K562 (cell line): ENCODE data around the gene REEP6. TPM values are rescaled to one million over a fixed set of nuclear protein-coding genes. Genes with fewer than 3 reads are reported as not detected.

Experiments used
- ATAC-seq: fragments of 200-7000 bp; cut with Tn5 transposase; 3 replicates; pipeline ENCODE4 v1.9.1; 2020; ENCODE audit warnings: moderate library complexity
- BruUV-seq: library from RNA; stranded (reverse); fragments of 400-500 nt; replicated peaks from 2 replicates; lab custom pipeline; 2021; lab: Mats Ljungman, UMichigan
- CTCF ChIA-PET: fragments of 300-600 bp; formaldehyde crosslinking; extraction: SDS; loops from one replicate; lab custom pipeline; 2021; ENCODE audit warnings: low intra/inter-chr PET ratio; lab: Yijun Ruan, JAX
- POLR2A ChIA-PET: fragments of 300-600, 350-650 bp; sonication (Branson Sonifier 250); formaldehyde crosslinking; extraction: SDS; loops from one replicate; lab custom pipeline; 2021; ENCODE audit warnings: antibody characterized with exemption, inconsistent platforms; lab: Yijun Ruan, JAX
- DNase-seq, 4 experiments: peaks; one replicate each; pipeline versions ENCODE4 v3.0.0 to v3.0.0-alpha.2; 2011 to 2018; ENCODE audit warnings: low spot score in 3 of 4, mixed read lengths in 3 of 4; ENCODE audit errors: extremely low read depth in 1 of 4
- FAIRE-seq: peaks from 2 replicates; lab custom pipeline; 2011; peaks lifted over from hg19 to GRCh38; lab: Jason Lieb, UNC
- H2AFZ ChIP-seq: 2 replicates; pipeline ENCODE4 v1.6.0; 2011; ENCODE audit warnings: low read depth, low read length, control low read depth, inconsistent platforms
- H3K27ac ChIP-seq: fragments of 200-600 bp; 3 replicates; pipeline ENCODE4 v1.8.0; 2011; ENCODE audit warnings: low read depth, mild to moderate bottlenecking, control low read depth, inconsistent platforms, low read length, moderate library complexity, mixed read lengths; ENCODE audit errors: extremely low read depth
- H3K27me3 ChIP-seq, 2 experiments: fragments of 300-600 bp in 1 of 2; 2 replicates in 1 of 2; 3 replicates in 1 of 2; pipeline versions ENCODE4 v1.6.0 to v1.8.0; 2011; ENCODE audit warnings: inconsistent platforms in 2 of 2, low read length in 2 of 2, mild to moderate bottlenecking in 1 of 2, mixed read lengths in 1 of 2, moderate library complexity in 1 of 2; ENCODE audit not compliant: control insufficient read depth in 2 of 2, insufficient read depth in 2 of 2
- H3K36me3 ChIP-seq: fragments of 300-600 bp; 3 replicates; pipeline ENCODE4 v1.8.0; 2011; ENCODE audit warnings: mild to moderate bottlenecking, low read length, inconsistent platforms; ENCODE audit not compliant: control insufficient read depth, insufficient read depth
- H3K4me1 ChIP-seq, 2 experiments: fragments of 200-600 bp in 1 of 2; replicated peaks in 1 of 2; 2 replicates in 1 of 2; 3 replicates in 1 of 2; pipeline versions ENCODE4 v1.5.1 to v1.8.0; 2011; ENCODE audit warnings: inconsistent platforms in 2 of 2, low read length in 2 of 2, mild to moderate bottlenecking in 1 of 2, mixed read lengths in 1 of 2, moderate library complexity in 1 of 2; ENCODE audit not compliant: control insufficient read depth in 2 of 2, insufficient read depth in 2 of 2
- H3K4me2 ChIP-seq: 2 replicates; pipeline ENCODE4 v1.6.1; 2011; ENCODE audit warnings: low read length, control low read depth, inconsistent platforms, mixed read lengths; ENCODE audit not compliant: insufficient read depth
- H3K4me3 ChIP-seq: fragments of 200-600 bp; sonication (generic), shearing (Covaris generic); 2 replicates; pipeline ENCODE4 v1.5.1; 2016; ENCODE audit warnings: control low read depth, inconsistent platforms
- H3K79me2 ChIP-seq: fragments of 200-600 bp; 3 replicates; pipeline ENCODE4 v1.8.0; 2011; ENCODE audit warnings: low read length, inconsistent platforms; ENCODE audit not compliant: control insufficient read depth, insufficient read depth
- H3K9ac ChIP-seq, 2 experiments: 2 replicates each; pipeline versions ENCODE4 v1.6.0 to v1.6.1; 2011; ENCODE audit warnings: low read depth in 2 of 2, low read length in 2 of 2, control low read depth in 1 of 2, inconsistent platforms in 1 of 2, mild to moderate bottlenecking in 1 of 2, mixed read lengths in 1 of 2; ENCODE audit not compliant: insufficient read depth in 1 of 2
- H3K9me1 ChIP-seq: one replicate; pipeline ENCODE4 v1.6.0; 2011; ENCODE audit warnings: inconsistent platforms, mild to moderate bottlenecking, low read length, moderate library complexity; ENCODE audit not compliant: control insufficient read depth, insufficient read depth
- H3K9me3 ChIP-seq: replicated peaks from 2 replicates; pipeline ENCODE4 v1.5.1; 2011; ENCODE audit warnings: low read depth, low read length, inconsistent platforms; ENCODE audit not compliant: control insufficient read depth, insufficient read depth
- H4K20me1 ChIP-seq: replicated peaks from 2 replicates; pipeline ENCODE4 v1.6.1; 2011; ENCODE audit warnings: low read length, inconsistent platforms, mixed read lengths; ENCODE audit not compliant: control insufficient read depth, insufficient read depth
- CREB3L1 ChIP-seq: fragments of 450-650 bp; IDR thresholded peaks from 2 replicates; pipeline ENCODE4 v1.6.1; 2014; ENCODE audit warnings: low read depth, mild to moderate bottlenecking, moderate library complexity, borderline replicate concordance
- DNMT1 ChIP-seq: fragments of 450-650 bp; IDR thresholded peaks from 2 replicates; pipeline ENCODE4 v1.6.1; 2016; ENCODE audit warnings: antibody characterized with exemption, mild to moderate bottlenecking
- DPF2 ChIP-seq: fragments of 450-650 bp; IDR thresholded peaks from 2 replicates; pipeline ENCODE4 v1.6.1; 2016
- FOXK1 ChIP-seq: sonication (generic); formaldehyde crosslinking; IDR thresholded peaks from 2 replicates; pipeline ENCODE4 v1.8.0; 2022; ENCODE audit warnings: missing genetic modification reagents, mild to moderate bottlenecking, borderline replicate concordance
- MIER1 ChIP-seq: fragments of 450-650 bp; IDR thresholded peaks from 2 replicates; pipeline ENCODE4 v1.6.1; 2016; ENCODE audit warnings: antibody characterized with exemption, mild to moderate bottlenecking, low read depth
- NFXL1 ChIP-seq: fragments of 450-650 bp; formaldehyde crosslinking; IDR thresholded peaks from 2 replicates; pipeline ENCODE4 v1.4.0; 2021; ENCODE audit warnings: mild to moderate bottlenecking
- RCOR1 ChIP-seq, 2 experiments: IDR thresholded peaks; 2 replicates each; pipeline ENCODE4 v1.6.1; 2012; ENCODE audit warnings: low read depth in 2 of 2, low read length in 2 of 2, borderline replicate concordance in 1 of 2, improper control_type of control experiment in 1 of 2
- RERE ChIP-seq: sonication (generic); formaldehyde crosslinking; IDR thresholded peaks from 2 replicates; pipeline ENCODE4 v1.8.0; 2023; ENCODE audit warnings: missing genetic modification reagents, mild to moderate bottlenecking, borderline replicate concordance
- RHOXF2B ChIP-seq: fragments of 250-450 bp; sonication (Bioruptor Pico); conservative IDR thresholded peaks from 2 replicates; pipeline ENCODE4 v1.5.1; 2021
- THAP7 ChIP-seq: fragments of 250-450 bp; sonication (Bioruptor Pico); IDR thresholded peaks from 2 replicates; pipeline ENCODE4 v1.5.0; 2021
- USF2 ChIP-seq: sonication (generic); formaldehyde crosslinking; IDR thresholded peaks from 2 replicates; pipeline ENCODE4 v1.5.0; 2020; ENCODE audit warnings: missing genetic modification reagents
- WGBS: fragments of 100-300 bp; shearing (Covaris generic); methylation state at CpG from one replicate; pipeline ENCODE4 v1.1.6; 2016; ENCODE audit warnings: low coverage, mixed read lengths; ENCODE audit not compliant: insufficient coverage; ENCODE audit errors: missing lambda C conversion rate; 5-methylcytosine and 5-hydroxymethylcytosine counted together
- in situ Hi-C: fragments of 300-500 bp; cut with MboI; formaldehyde crosslinking; loops from 4 replicates; pipeline ENCODE4 v1.15.0; 2018; ENCODE audit warnings: inconsistent platforms, mixed read lengths
- intact Hi-C: fragments of 100-400 bp; cut with micrococcal nuclease; formaldehyde crosslinking; loops from 2 replicates; pipeline ENCODE4 v1.14.2; 2022
- polyA plus RNA-seq, 8 experiments: library from polyadenylated mRNA; depleted of rRNA in 4 of 8; stranded (reverse) in 5 of 8; unstranded in 3 of 8; fragments of >200 nt; fragmentation: Nextera tagmentation in 2 of 8; fragmentation: Illumina TruSeq in 1 of 8; extraction: Ambion mirVana in 2 of 8; extraction: Trizol in 1 of 8; gene quantifications; 2 replicates each; pipeline versions ENCODE4 v1.2.1 to v1.2.3, GENCODE V29; 2011 to 2014; ENCODE audit warnings: inconsistent platforms in 1 of 8, missing spikeins in 1 of 8
- total RNA-seq, 7 experiments: library from RNA; depleted of rRNA in 6 of 7; stranded (reverse); fragments of >200 nt in 6 of 7; fragmentation: Illumina TruSeq in 2 of 7; extraction: Trizol in 2 of 7; gene quantifications; 2 replicates each; pipeline versions ENCODE4 v1.2.1 to v1.2.3, GENCODE V29; 2011 to 2021; ENCODE audit warnings: low replicate concordance in 1 of 7

The REEP6 gene
- total and polyA plus RNA-seq, 9 of the 15 experiments (the other 6 are each of a cell fraction or from before 2014, with no cell fraction given) = 1.2 to 64.2 (median 12.7) TPM

- Histone ChIP-seq H3K9me1 (no peaks in the 10 kb centered on the region), H3K9ac (no peak overlapping the region), H3K9me3 (peaks cover 3% of the 10 kb centered on the region), H3K36me3 (peaks cover 4% of the 10 kb centered on the region; the same call in 1 of the 3 replicates), H3K4me3 (no peak overlapping the region), H4K20me1 (no peaks in the 10 kb centered on the region), H3K27me3 (no peaks in the 10 kb centered on the region), H3K27ac (no peak overlapping the region), H3K79me2 (peaks cover 11% of the 10 kb centered on the region; the same call in 2 of the 3 replicates), H2AFZ (no peak overlapping the region), H3K4me2 (no peak overlapping the region), H3K4me1 (peaks cover 0 to 46% of the 10 kb centered on the region in 2 experiments)
- WGBS = 27% methylated on average over 4 of the region's 10 CpGs
- no peak for TF ChIP-seq DPF2
- no peak for TF ChIP-seq MIER1
- TF ChIP-seq THAP7 = no peak
- no peak for TF ChIP-seq FOXK1 (CRISPR knock-in tag)
- TF ChIP-seq USF2 = no peak
- no peak for TF ChIP-seq RHOXF2B (CRISPR knock-in tag)
- TF ChIP-seq RCOR1 (IDR thresholded peaks at IDR 0.05; ENCODE audit: borderline replicate concordance in 1 of 2, low read depth in 2 of 2, low read length in 2 of 2) = no peak
- TF ChIP-seq NFXL1 = no peak
- TF ChIP-seq CREB3L1 = no peak
- no peak for TF ChIP-seq DNMT1
- no peak for TF ChIP-seq RERE (CRISPR knock-in tag)
- no TSS peak for BruUV-seq
- in situ Hi-C loops (no loop called here), intact Hi-C loops (loop anchor here (5.0 kb wide), 1 partner anchor 57 kb away; no protein-coding TSS in a partner anchor)
- DNase-seq = no peak
- ATAC-seq = no peak
- CTCF ChIA-PET = no interaction called here
- POLR2A ChIA-PET = no interaction called here
- no peak for FAIRE-seq
Measured at GRCh38 chr19:1514295-1514661, 23.3 kb downstream of the REEP6 start.
